ENCODE measurements around the gene GUCY1A1.
"Not testable (repeated sequence)": the region's sequence is repeated elsewhere in the genome, so short reads cannot be mapped to it uniquely, and the experiment has no call there.

The GUCY1A1 gene, protein sequence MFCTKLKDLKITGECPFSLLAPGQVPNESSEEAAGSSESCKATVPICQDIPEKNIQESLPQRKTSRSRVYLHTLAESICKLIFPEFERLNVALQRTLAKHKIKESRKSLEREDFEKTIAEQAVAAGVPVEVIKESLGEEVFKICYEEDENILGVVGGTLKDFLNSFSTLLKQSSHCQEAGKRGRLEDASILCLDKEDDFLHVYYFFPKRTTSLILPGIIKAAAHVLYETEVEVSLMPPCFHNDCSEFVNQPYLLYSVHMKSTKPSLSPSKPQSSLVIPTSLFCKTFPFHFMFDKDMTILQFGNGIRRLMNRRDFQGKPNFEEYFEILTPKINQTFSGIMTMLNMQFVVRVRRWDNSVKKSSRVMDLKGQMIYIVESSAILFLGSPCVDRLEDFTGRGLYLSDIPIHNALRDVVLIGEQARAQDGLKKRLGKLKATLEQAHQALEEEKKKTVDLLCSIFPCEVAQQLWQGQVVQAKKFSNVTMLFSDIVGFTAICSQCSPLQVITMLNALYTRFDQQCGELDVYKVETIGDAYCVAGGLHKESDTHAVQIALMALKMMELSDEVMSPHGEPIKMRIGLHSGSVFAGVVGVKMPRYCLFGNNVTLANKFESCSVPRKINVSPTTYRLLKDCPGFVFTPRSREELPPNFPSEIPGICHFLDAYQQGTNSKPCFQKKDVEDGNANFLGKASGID

DNA sequence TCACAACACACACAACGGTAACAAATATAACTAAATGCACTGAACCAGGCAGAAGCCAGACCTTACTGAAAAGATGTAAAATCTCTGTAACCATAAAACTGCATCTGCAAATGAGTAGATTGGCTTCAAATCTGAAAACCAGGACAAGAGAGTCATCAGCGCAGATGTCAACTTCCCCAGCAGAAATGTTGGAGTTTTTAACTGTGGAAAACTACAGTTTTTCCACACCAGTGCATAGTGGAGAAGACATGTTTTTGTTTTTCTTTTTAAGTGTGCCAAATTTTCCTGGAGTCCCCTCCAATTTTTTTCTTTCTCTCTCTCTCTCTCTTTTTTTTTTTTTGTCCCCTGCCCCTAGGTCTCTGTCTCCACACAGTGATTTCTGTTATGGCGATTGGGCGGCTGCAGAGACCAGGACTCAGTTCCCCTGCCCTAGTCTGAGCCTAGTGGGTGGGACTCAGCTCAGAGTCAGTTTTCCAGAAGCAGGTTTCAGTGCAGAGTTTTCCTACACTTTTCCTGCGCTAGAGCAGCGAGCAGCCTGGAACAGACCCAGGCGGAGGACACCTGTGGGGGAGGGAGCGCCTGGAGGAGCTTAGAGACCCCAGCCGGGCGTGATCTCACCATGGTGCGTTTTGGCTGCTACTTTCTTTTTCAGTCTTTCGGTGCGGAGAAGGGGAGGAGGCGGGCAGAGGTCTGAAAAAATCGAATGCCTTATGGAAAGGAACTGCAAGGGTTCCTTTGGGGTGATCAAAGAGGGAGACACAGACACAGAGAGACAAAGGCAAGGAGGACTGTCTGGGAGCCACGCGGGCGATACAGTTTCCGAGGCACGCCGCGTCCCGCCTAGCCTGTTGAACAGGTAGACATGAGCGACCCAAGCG, at the start of gene GUCY1A1:
TSS of gene GUCY1A1 (plus strand) at position 505 of the 878 bp plus-strand sequence. CDS start 30,020 bp downstream, outside the sequence.
- DNase-seq (ENCODE audit: low read depth): no peak

DNA sequence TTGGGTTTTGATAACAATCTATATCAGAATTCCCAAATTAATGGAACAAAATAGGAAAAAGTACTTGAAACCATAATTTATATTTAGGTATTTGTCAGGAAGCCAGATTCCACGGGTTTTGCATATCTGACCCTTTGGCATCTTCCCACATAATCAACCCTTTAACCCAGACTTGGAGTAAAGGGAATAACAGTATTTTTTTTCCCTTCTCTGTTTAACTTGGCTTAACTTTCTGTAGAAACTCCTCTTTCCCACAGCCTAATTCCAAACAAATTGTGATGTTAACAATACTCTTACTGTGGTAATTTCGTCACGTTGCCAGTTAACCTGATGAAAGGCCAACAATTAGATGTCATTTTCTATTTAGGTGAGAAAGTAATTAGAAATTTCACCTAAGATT, 49.4 kb upstream of the GUCY1A1 start:
- DNase-seq (ENCODE audit: low read depth): no peak

DNA sequence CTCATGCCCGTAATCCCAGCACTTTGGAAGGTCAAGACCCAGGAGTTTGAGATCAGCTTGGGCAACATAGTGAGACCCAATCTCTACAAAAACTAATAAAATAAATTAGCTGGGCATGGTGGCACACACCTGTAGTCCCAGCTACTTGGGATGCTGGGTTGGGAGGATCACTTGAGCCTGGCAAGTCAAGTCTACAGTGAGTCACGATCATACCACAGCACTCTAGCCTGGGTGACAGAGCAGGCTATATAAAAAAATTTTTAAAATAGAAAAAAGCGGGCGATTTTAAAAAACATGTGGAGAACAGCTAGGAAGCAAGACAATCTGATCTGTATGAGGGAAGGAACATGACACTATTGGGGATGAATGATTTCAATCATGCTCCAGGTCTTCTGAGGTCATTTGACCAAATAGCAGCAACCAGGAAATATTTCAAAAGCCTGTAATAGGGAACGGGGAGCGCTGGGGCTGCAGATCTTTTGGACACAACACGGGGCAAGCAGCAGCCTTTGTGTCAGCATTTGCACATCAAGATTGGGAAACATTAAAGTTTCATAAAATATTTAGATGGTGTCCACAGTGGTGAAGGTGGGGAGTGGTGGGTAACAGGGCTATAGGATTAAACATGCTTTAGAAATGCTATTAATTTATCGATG, 48.3 kb upstream of the GUCY1A1 start:
- no peak for DNase-seq (ENCODE audit: low read depth)

DNA sequence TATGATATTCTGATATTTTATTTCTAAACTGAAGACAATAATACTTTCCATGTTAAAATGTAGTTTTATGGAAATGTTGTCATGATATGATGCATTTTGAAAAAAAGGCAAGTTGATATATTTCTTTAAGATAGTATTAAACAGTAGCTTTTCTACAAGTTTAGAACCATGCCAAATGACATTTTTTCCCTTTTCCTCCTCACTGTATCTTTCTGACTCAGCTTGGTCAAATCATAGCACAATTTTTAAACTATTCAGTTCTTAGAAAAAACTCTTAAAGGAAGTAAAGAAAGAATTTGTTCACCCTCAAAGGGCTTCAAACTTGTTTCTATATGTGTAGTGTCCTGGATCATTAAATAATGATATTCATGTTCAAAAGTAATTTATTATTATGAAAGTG, 46.0 kb upstream of the GUCY1A1 start:
- DNase-seq (ENCODE audit: low read depth): no peak

DNA sequence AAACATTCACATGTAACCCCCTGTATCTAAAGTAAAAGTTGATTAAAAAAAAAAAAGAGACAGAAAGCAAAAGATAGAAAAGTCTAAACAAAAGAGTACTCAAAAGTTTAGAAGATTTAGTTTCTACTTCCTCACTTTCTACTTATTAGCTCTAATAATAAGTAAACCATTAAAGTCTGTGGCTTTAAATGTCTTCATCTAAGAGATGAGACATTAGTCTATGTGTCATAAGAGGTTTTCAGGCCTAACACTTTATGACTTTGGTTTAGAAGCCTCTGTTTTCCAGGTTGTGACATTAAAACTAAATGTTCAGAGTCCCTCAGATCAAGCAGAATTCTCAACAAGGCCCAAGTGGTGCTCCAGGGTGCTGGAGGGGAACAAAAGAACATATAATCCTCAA, 42.2 kb upstream of the GUCY1A1 start:
- no peak for DNase-seq (ENCODE audit: low read depth)

DNA sequence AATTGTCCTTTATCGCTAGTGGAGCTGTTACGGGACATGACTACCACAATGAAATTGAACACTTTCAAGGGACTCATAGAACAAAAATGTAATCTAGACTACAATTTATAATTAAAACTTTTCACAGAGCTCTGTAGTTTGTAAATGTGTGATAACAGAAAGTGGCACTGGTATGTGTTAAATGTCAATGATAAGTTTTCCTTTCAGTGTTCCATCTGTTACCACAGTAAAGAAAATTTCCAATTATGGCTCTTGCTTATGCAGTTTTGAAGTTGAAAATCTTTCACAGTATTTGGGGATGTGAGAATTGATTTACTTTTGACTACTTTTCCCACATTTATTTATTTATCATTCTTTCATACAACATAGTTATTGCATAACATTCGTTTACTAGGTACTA, 40.1 kb upstream of the GUCY1A1 start:
- DNase-seq (ENCODE audit: low read depth): no peak

DNA sequence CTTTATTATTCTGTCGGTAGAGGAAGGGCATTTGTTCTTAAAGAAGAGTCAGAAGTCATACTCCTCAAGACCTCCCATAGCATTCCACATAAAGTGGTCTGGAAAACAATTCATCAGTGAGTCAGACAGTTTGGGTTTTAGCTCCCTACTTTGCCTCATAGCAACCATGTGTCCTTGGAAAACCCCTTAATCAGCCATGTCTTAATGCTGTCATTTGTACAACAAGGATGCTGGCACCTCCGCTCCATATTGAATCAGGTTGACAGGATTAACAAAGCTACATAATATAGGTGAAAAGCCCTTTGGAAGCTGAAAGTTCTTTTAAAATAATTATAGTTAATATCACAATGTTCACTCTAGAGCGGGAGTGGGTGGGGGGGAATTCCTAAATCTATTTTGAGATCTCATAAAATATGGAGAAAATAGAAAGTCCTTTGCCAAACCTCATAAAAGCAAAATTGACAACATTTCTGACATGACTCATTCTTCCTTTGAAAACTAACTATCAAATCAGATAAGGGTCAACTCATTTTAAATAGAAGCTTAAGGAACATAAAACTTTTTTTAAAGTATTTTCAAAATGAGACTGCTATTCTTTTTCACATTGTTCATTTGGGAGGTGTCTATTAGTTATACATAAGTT, 37.3 kb upstream of the GUCY1A1 start:
- DNase-seq (ENCODE audit: low read depth): peak; percentile 24

DNA sequence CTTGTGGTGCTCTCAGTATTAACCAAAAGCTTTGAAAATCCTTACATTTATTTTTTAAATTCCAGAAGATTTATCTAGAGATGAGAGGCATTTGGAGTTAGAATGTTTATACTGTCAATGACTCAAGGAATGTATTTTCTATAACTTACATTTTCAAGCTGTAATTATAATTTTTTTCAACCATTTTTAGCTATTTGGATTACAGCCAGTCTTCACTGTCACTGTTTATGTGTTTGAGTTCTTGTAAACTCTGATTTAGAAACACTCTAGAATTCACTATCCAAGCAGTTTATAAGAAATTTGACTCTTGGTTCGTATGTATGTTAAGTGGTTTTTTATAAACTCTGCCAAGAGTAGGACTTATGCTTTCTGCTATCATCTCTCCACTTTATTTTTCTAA, 36.7 kb upstream of the GUCY1A1 start:
- peak; percentile 70 for DNase-seq (ENCODE audit: low read depth)

DNA sequence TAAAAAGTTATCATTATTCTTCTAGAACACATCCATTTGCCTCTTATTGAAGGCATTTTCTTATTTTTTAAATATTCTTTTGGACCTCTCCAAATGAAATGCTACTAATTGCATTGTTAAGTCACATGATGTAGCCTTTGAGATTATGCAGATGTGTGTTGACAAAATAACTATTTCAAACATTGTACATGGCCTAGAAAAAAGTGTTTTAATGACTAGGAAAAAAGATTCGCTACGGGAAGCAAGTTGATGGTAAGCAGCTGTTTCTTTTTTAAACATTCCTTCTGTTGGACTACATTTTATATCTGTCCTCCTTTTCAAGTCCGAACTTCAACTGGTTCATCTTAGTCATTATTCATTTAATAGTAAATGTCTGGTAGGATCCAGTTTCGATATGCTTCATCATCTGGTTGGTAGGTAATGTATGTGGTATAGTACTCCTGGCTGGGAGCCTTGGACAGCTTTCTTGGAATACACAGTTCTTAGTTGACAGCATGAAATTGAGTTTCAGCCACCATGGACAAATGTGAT, 34.3 kb upstream of the GUCY1A1 start:
- DNase-seq (ENCODE audit: low read depth): no peak

DNA sequence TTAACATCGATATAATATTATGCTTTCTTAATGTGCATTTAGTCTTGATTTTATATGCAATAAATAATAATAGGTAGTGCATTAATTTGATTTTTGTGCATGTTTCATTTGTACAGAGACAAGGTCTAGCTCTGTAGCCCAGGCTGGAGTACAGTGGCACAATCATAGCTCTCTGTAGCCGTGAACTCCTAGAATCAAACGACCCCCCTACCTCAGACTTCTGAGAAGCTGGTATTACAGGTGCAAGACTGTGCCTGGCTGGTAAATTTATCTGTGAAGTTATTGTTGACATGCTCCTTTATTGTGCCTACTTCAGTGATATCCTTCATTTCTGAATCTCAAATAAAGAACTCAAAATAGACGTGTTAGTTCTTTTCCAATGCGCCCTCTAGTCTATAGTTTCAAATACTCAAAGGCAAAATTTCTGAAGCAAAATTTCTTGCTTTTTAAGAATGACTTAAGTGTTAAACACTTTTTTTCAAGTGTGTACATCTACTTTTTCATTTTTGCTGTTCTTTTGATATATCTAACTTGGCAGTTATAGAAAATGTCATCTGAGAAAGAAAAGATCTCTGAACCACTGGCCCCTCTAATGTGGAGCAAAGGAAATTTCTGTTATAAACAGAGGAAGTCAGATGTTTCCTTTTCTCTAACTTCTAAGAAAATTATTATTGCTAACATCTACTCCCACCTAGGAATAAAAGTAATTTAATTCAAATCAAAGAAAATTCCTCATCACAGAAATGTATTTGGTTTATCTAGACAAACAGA, 28.3 kb upstream of the GUCY1A1 start:
- no peak for DNase-seq (ENCODE audit: low read depth)

DNA sequence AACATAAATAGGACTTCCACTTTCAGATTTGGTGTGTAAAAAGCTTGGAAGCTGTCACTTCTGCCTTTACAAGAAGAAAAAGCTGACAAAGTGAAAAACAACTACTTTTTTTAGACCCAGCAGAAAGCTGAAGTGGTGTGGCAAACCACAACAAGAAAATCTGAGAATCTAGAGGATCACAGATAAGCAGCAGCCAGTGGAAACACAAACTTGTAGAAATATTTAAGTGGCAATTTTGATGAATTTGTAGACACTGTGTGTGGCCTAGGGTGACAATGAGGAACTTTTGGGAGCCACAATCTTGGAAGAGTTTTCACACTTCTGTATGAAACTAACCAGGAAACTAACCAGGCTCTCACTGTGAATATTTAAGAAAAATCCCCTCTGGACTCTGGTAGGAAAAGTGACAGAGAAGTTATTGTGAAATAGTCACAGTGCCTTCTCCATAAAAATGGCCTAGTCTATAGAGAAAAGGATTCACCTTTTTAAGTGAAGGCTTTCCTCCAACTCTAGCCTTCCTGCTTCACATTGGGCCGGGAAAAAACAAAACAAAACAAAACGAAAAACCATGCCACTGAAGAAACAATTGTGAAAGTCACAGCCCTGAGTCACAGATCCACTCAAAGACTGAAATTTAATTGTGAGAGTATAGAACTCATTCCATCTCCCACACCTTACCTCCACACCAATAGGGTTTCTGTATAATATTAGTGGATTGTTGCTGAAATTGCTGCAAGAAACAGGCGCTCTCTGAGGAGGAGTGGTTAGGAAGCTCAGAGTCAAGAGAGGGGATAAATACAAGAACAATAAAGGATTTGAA, 26.7 kb upstream of the GUCY1A1 start:
- no peak for DNase-seq (ENCODE audit: low read depth)

DNA sequence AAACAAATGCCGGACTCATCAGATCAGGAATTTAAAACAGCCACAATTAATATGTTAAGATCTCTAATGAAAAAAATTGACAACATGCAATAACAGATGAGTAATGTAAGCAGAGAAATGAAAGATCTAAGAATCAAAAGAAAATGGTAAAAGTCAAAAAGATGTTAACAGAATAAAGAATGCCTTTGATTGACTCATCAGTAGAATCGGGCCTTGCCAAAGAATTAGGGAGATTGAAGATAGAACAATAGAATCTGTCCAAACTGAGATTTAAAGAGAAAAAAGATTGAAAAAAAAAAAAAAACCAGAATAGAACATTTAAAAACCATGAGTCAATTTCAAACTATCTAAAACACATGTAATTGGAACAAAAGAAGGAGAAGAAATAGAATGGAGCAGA, 25.9 kb upstream of the GUCY1A1 start:
- no peak for DNase-seq (ENCODE audit: low read depth)

DNA sequence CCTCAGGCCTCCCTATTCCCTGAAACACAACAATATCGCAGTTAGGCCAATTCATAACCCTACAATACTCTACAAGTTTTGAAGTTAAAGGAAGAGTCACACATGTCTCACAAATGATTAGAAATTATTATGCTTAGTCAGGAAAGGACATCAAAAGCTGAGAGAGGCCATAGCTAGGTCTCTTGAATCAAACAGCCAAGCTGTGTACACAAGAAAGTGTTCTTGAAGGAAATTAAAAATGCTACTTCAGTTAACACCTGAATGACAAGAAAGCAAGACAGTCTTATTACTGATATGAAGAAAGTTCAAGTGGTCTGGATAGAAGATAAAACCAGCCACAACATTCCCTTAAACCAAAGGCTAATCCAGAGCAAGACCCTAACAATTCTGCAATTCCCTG, 23.6 kb upstream of the GUCY1A1 start:
- DNase-seq (ENCODE audit: low read depth): no peak

DNA sequence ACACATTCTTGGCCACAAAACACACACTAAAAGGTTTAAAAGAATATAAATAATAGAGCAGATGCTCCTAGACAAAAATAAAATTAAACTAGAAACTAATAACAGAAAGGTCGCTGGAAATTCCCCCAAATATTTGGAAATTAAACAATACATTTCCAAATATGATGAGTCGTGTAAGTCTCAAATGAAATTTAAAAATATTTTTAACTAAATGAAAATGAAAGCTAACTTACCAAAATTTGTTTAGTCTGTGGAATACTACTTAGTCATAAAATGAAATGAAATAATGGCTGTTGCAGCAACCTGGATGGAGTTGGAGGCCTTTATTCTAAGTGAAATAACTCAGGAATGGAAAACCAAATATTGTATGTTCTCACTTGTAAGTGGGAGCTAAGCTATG, 20.6 kb upstream of the GUCY1A1 start:
- no peak for DNase-seq (ENCODE audit: low read depth)

DNA sequence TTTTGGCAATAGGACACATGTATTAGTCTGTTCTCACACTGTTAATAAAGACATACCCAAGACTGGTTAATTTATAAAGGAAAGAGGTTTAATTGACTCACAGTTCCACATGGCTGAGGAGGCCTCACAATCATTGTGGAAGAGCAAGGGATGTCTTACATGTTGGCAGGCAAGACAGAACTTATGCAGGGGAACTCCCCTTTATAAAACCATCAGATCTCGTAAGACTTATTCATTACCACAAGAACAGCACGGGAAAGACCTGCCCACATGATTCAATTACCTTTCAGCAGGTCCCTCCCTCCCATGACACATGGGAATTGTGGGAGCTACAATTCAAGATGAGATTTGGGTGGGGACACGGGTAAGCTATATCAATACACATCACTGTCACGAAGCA, 15.9 kb upstream of the GUCY1A1 start:
- not testable (repeated sequence) for DNase-seq (ENCODE audit: low read depth)

DNA sequence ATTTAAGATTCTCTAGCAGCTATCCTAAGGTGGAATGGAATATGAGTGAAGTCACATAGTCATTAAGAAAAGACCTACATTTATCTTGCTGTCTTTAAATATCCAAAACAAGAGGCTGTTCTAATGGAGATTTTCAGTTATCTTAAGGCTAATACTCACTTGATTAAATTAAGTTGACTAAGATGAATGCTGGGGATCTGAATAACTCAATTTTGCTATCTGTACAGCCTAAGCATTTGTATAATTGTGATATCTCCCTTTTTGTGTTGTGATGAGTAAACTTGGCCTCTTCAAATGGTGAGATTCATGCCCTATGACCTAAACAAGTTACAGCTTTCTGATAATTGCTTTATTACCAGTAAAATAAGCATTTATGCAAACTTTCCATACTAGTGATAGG, 13.6 kb upstream of the GUCY1A1 start:
- DNase-seq (ENCODE audit: low read depth): no peak

DNA sequence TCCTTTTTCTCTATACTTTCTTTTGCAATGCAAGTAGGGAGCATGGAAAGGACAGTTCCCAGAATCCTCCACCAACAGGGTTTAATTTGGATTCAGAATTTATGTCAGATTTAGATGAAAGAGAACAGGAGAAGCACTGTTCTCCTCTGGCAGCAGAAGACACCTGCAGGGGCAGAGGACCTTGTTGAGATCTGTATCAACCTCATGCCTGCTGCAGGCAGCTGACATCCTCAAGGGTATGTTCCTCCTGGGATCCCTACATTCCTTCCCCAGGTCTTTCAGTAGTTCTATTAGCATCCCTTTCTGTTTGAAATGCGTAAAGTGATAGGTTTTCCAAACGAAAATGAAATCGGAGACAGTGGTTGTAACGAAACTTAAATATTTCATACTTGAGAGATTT, 10.6 kb upstream of the GUCY1A1 start:
- DNase-seq (ENCODE audit: low read depth): no peak

DNA sequence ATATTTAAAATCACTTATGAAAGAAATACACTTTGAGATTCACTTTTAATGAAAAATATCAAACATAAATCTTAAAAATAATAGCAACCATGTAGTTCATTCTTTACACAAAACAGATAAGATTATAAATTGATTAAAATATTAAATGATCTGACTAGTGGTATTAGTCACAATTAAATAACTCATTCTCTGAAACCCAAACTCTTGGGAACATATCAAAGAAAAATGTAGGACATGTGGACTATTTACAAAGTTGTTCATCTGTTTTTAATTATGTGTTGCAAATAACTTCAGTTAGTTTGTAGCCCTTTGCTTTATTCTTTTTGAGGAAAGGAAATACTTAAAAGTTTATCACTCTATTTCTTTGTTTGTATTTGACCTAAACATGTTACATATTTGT, 9.5 kb upstream of the GUCY1A1 start:
- DNase-seq (ENCODE audit: low read depth): peak; percentile 74

DNA sequence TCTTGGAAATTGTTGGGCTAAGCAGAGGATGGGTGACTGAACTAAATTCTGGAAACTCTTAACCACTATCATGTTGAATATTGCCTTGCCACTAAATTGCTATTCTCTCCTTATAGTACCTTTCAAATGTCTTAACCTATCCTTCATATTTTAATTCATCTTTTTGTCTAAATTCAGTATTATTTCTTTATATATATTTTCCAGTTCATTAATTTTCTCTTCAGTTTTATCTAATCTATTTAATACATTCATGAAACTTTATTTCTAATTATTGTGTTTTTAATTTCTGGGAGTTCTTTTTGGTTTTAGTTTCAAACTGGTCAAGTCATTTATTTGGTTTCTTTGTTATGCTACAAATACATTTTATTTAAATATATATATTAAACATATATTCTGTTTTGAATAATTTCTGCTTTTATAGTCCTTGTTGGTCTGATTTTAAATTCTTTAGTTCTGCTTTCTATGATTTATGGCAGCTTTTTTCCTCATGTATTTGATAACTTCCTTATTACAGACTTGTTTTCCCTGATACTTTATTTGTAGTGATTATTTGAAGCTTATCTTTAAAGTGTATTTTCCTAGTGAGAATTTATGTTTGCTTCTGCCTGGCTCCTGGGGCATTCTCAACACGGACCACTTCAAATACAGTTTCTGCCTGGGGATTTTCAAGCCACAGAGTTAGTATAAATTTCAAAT, 8.5 kb upstream of the GUCY1A1 start:
- DNase-seq (ENCODE audit: low read depth): no peak
